ENCODE measurements around the gene GNB5.

- TF ChIP-seq CTCF (conservative IDR thresholded peaks at IDR 0.05) (peak; percentile 91), ZFX (IDR thresholded peaks at IDR 0.05) (no peak)
These were observed 17.2 kb upstream of the GNB5 start for GRCh38 chr15:52208306-52208946.
